ENCODE data around the gene TKTL1.

Gene TKTL1

GRCh38 chrX:154379569-154379951 is 84.0 kb downstream of the TKTL1 start:
- no peak for DNase-seq
